Measurements from ENCODE around the gene SCAMP2. TPM values are rescaled to one million over a fixed set of nuclear protein-coding genes. Genes with fewer than 3 reads are reported as not detected.
A peak's percentile ranks its signal among the peaks of the same experiment; 100 is the strongest.

The SCAMP2 gene
- total and polyA plus RNA-seq, 2 of the 13 experiments (the other 11 are each of a cell fraction or from before 2014, with no cell fraction given), result 34.8 to 121 TPM

DNA sequence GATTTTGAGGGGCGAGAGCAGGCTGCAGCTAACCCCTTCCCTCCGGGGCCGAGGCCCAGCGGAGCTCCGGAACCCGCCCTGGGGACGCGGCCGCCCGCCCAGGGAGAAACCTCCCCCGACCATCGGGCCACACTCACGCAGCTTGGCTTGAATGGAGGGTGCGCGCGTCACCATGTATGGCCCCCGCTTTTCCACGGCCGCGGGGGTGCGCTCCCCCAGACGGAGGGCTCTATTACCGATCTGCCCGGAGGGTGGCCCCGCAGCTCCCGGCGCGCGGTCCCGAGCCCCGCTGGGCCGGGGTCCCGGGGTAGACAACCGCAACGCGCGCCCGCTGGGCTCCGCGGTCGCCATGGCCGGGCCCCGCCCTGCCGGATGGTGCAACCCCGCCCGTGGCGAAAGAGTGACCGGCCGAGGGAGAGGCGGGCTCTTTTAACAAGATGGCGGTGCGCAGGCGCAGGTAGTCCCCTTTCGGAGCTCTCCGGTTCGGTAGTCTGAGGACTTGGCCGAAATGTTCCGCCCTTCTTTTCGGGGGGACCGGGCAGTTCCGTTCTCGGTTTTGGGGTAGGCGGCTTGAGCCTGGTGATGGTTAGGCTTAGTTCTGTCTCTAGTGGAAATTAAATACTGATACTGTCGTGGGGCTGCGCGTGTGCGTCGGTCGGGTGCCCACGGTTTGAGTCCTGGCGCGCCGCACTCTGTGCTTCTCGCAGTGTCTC is 33.4 kb upstream of the SCAMP2 start, which contains the start of gene FAM219B (continued):
- TF ChIP-seq TRAFD1 (CRISPR knock-in tag; IDR thresholded peaks at IDR 0.05; ENCODE audit: borderline replicate concordance), result no peak
- TF ChIP-seq JUND (CRISPR knock-in tag; IDR thresholded peaks at IDR 0.05), result no peak
- peak; percentile 27; the same call in 1 of the 2 replicates for TF ChIP-seq ZBED4 (CRISPR knock-in tag; IDR thresholded peaks at IDR 0.05; ENCODE audit: borderline replicate concordance)
- peak; percentile 30; the same call in 1 of the 2 replicates for TF ChIP-seq PHF21A (CRISPR knock-in tag; IDR thresholded peaks at IDR 0.05)
- no peak; the same call in 1 of the 2 replicates for TF ChIP-seq ZFP90 (CRISPR knock-in tag; IDR thresholded peaks at IDR 0.05; ENCODE audit: borderline replicate concordance)
- 0 out of 2 replicates have a peak, but pooled peaks have one; percentile 52 for TF ChIP-seq SMAD1 (CRISPR knock-in tag; IDR thresholded peaks at IDR 0.05; ENCODE audit: borderline replicate concordance, low read depth)
- TF ChIP-seq CSRNP1 (CRISPR knock-in tag; IDR thresholded peaks at IDR 0.05), result peak; percentile 65; the same call in 1 of the 2 replicates
- TF ChIP-seq MAFK (conservative IDR thresholded peaks at IDR 0.05 in 1 of 2, IDR thresholded peaks at IDR 0.05 in 1 of 2; ENCODE audit: low read length in 2 of 2), result no peak
- TF ChIP-seq, protein P1, sequence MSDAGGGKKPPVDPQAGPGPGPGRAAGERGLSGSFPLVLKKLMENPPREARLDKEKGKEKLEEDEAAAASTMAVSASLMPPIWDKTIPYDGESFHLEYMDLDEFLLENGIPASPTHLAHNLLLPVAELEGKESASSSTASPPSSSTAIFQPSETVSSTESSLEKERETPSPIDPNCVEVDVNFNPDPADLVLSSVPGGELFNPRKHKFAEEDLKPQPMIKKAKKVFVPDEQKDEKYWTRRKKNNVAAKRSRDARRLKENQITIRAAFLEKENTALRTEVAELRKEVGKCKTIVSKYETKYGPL (CRISPR knock-in tag; IDR thresholded peaks at IDR 0.05), result peak; percentile 69; the same call in 1 of the 2 replicates
- TF ChIP-seq RXRA (CRISPR knock-in tag; IDR thresholded peaks at IDR 0.05), result no peak
- TF ChIP-seq ZNF558 (CRISPR knock-in tag; IDR thresholded peaks at IDR 0.05; ENCODE audit: borderline replicate concordance), result peak; percentile 74; the same call in 1 of the 2 replicates
- TF ChIP-seq ZNF746 (CRISPR knock-in tag; IDR thresholded peaks at IDR 0.05), result no peak
- TF ChIP-seq FIP1L1 (IDR thresholded peaks at IDR 0.05; ENCODE audit: borderline replicate concordance, insufficient read depth, low read depth, low read length), result peak; percentile 65; the same call in 1 of the 2 replicates
- TF ChIP-seq, protein P2, sequence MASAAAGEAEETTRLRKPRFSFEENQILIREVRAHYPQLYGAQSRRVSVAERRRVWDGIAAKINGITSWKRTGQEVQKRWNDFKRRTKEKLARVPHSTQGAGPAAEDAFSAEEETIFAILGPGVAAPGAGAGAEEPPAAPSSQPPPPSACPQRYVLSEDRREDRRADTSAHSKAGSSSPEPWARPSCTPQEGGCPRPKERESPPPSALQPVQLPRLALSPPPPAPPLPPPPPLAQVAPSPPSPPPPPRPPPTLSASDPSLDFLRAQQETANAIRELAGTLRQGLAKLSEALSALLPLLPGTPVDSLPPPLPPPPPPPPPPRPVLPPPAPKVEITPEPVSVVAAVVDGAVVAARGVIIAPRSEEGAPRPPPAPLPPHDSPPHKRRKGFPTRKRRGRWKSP (CRISPR knock-in tag; IDR thresholded peaks at IDR 0.05), result 0 out of 2 replicates have a peak, but pooled peaks have one; percentile 55
- no peak for TF ChIP-seq ZSCAN12 (CRISPR knock-in tag; IDR thresholded peaks at IDR 0.05)
- peak; percentile 78 for TF ChIP-seq ATF7-NPFF (CRISPR knock-in tag; IDR thresholded peaks at IDR 0.05; ENCODE audit: low read depth)
- TF ChIP-seq MIXL1 (CRISPR knock-in tag; IDR thresholded peaks at IDR 0.05), result 0 out of 2 replicates have a peak, but pooled peaks have one; percentile 20
- TF ChIP-seq TEAD3 (CRISPR knock-in tag; optimal IDR thresholded peaks at IDR 0.05; ENCODE audit: borderline replicate concordance), result peak; percentile 3
- TF ChIP-seq ZNF83 (CRISPR knock-in tag; IDR thresholded peaks at IDR 0.05; ENCODE audit: borderline replicate concordance), result no peak

Data from HepG2 (cell line).